GM19452 (cell line): ENCODE data around the gene NNT.

ENCODE experiments used
- ATAC-seq: cut with Tn5 transposase; IDR thresholded peaks from one replicate; pipeline ENCODE4 v1.9.1; 2021; ENCODE audit not compliant: unreplicated experiment

NNT gene

GRCh38 chr5:43622074-43622473 lies 19.1 kb downstream of the NNT start:
- no peak for ATAC-seq

DNA sequence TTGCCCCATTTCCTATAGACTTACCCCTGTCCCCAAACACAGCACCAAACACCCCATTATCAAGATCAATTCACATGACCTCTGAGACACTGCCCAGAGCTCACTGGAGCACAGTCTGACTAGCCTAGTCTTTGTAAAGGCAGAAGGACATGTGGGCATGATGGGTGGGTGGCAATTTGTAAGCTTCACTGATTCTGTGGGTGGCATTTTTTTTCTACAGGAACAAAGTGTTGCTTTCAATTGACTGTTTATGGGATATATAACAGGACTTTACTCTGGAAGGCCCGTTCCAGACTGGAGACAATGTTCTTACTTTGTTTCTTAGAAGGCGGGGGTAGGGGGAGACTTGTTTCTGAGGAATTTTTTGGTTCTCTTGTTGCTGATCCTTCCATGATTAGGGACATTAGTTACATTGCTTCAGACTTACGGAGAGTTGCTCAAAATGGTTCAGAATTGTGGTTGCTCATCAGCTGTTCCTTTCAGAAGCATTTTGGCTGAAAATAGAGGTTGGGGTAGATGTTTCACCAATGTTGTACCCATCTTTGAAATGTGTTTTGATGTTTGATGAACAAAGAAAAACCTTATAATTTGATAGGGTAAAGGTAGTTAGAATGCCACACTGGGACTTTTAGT lies 20.2 kb downstream of the NNT start:
- no peak for ATAC-seq

DNA sequence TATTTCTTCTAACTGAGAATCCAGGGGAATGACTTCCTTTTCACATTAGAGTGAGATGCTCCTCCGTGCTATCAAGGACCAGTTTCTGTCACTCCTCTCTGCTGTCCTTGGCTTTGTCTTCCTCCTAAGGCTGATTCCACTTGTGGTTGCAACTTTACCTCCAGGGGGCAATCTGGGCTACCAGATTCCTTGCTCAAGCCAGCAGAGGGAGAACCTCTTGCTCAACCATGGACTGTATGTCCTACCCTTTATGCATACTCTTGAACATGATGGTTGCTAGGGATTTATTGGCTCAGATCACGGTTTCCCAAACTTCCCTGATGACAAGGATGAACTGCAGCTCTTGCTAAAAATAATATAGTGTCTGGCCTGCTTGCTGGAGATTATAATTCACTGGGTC lies 24.0 kb downstream of the NNT start:
- no peak for ATAC-seq

DNA sequence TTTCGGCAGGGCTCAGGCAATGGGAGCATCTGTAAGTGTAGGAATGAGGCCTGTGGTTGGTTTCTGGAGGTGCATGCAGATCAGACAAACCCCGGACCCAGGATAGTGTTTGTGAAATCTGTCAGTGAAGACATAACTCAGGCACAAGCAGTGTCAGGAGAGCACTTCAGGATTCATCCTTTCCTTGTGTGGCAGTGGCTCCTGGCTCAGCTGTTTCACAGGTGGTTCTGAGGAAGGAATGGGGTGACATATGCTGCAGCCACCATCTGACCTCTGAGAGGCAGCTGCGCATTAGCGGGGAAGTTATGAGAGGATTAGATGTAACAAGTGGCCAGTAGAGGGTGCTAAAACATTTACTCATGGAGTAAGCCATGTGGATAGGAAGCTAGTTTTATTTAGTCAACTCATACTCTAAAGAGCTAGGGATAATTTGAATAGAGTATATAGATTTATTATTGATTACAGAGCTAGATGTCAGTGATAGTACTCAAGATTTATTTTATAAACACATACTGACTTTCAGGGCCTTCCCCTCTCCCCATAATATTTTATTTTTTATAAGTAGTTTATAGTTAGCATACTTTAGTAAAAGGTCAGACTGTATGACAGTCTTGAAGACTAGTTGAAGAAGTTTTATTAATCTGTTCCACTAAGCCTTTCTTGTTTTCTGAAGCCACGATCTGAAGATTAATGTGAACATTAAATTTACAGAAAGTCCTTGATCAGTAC lies 28.4 kb downstream of the NNT start:
- ATAC-seq, result peak; percentile 86

- ATAC-seq, result no peak
These were observed 31.6 kb downstream of the NNT start for GRCh38 chr5:43634621-43635020.

- ATAC-seq, result no peak
These were observed 32.4 kb downstream of the NNT start for GRCh38 chr5:43635374-43635773.

DNA sequence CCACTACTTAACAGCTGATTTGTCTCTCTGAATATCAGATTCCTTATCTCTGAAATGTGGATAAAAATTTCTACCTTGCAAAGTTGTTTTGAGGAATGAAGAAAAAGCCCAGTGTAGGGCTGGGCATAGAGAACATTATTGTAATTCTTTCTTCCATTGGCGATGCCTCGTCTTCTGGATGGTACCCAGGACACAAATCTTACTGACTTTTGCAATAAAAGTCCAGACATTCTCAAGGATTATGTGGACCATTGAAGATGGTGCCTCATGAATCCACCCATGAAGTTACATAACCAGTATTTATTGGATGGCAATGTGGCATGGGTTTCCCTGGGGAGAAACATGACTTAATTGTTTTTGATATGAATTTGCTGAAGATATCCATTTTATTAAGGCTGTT lies 33.1 kb downstream of the NNT start:
- ATAC-seq, result no peak

GRCh38 chr5:43637416-43637815 lies 34.4 kb downstream of the NNT start:
- no peak for ATAC-seq

- no peak for ATAC-seq
These were observed 35.1 kb downstream of the NNT start for GRCh38 chr5:43638107-43638506.

DNA sequence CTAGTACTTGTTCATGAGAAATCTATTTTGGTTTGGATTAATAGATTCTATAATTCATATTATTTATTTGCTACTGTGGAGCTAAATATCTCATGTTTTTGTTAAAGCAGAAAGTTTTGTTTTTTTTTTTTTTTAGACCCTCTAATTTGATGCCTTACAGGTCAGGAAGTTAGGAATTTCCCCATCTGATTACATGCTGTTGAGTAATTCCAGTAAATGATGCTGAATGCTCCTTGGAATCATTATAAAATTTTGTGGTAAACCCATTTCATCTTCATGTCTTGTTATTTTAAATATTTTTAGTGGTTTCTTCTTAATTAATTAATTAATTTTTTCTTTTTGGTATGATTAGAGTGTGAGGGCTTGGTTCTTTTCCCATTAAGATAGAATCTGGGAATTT lies 35.6 kb downstream of the NNT start:
- no peak for ATAC-seq

GRCh38 chr5:43639566-43639965 lies 36.6 kb downstream of the NNT start:
- ATAC-seq, result no peak

GRCh38 chr5:43642428-43642827 lies 39.4 kb downstream of the NNT start:
- no peak for ATAC-seq

- no peak for ATAC-seq
These were observed 40.3 kb downstream of the NNT start for GRCh38 chr5:43643327-43643726.

DNA sequence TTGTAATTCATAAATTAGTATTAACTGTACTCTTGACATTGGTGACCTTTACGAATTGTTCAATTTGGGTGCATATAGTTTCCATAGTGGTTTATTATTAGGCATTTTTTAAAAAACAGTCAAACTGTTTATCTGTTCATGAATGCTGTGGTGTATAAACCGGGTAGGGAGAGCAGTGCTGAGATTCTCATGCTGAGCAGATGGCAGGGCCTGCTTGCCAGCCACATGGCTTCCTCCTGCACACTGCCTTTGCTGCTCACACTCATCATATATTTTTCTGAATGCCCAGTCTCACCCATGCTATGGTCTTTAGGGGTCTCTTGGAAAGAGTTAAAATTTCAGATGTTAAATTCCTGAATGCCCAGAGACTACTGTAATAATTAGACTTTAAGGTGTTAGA lies 40.8 kb downstream of the NNT start:
- ATAC-seq, result no peak

DNA sequence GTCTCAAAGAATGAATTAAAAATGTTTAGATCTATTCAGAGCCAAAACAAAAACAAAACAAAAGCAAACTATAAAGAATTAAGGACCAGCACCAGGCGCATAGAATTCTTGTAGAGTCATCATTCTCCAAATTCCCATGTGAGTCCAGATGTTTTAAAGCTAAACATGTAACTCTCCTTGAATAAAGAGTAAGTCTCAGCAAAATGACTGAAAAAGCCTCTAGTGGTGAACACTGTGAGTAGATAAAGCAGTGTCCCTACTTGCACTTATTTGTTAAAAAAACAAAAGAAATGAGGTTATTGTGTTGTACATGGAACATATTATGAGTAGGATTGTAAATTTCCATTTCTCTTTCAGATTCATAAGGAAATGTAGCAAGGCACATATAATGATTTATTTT lies 44.0 kb downstream of the NNT start:
- no peak for ATAC-seq

DNA sequence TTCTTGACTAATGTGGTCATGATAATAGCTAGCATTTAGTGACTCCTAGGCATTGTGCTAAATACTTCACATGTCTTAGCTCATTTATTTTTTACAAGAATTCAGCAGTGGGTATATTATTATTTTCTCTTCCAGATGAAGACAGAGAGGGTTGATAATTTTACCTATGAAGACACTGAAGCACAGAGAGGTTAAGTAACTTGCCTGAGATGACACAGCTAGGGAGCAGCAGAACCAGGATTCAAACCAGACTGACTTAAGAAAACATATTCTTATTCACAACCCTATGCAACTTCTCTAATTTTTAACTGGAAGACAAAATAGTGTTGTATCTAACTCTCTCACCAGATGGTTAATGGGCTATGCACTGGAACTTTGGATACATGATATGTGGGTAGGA lies 44.8 kb downstream of the NNT start:
- no peak for ATAC-seq

DNA sequence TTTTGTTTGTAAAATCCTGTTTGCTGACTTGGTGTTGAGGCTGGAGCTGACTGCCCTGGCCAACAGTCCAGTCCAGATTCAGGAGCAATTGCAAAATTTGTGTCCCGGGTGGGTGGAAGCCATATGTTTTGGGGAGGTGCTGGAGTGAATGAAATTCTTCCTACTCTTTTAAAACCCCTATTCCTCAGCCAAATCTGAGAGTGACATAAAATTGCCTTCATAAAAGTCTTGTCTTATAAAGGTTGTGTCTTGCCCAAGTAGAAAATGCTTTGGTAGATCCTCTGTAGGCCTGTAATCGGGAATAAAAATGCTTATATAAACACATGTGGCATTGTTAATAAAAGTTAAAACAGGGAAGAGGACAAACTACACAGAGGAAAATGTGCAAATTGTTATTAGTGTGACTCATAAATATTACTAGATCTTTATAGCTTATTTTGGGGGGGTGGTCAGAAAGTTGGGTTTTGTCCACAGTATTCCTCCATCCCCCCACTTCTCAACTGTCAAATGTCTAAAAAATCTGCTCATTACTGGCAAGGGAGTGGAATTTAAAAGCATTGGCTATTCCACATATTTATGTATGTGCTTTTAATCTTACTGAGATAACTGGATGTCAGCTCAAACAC lies 45.6 kb downstream of the NNT start:
- no peak for ATAC-seq

DNA sequence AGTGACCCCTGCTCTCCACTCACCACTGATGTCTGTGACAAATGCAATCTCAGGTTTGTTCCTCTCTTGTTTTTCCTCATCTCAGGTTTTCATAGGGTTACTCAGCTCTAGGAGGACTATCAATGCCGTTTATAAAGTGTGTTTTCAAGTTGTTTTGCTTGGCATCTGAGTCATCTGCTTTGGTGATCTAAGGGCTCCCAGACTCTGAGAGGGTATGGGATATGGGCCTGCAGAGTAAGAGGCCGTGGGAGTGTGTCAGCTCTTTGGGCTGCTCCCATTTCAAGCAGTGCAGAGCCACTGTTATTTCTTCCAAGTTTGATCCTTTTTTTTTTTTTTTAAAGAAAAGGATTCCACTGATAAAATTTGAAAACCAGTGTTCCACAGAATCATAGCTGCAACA lies 46.3 kb downstream of the NNT start:
- no peak for ATAC-seq

DNA sequence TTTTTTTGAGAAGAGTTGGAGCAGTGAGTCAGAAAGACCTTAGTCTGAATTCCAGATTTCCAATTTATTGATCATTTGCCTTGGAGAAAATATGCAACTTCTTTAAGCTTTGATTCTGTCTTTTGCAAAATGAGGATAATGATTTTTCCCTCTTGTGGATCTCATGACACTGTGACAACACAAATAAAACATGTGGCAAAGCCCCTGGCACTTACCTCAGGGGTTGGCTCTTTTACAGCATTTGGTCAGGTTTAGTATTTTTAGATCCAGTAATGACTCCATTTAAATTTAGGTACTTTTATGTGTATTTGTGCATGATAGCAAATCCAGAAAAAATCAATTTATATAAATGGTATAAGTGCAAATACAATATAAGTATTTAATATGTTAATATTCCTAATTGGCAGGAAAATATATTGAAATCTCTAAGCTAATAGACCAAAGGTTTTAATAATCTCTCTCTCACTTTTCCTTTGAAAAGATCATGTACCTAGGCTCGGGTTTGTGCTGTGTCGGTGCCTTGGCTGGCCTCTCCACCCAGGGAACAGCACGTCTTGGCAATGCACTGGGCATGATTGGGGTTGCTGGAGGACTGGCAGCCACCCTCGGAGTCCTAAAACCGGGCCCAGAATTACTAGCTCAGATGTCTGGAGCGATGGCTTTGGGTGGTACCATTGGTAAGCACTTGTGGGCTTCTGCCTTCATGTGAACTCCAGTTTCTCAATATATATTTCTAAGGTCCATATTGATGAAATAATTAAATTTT lies 49.7 kb downstream of the NNT start:
- no peak for ATAC-seq

DNA sequence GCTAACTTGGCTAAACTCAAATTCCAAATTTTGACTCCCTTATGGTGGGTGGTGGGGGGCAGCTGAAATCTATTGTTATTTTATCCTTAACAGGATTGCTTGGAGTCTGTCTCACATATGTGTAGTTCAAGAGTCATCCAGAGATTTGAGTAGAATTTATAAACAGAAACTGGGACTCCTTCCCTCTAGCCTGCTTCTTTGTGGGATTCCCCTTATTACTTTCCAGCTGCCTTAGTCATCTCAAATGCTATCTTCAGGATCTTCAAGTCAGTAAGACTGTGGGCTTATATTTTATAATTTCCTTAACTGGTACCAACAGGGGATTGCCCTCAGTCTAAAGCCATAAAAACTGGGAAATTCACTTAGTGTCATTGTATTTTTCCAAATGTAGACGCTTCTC lies 55.5 kb downstream of the NNT start:
- ATAC-seq, result no peak

- no peak for ATAC-seq
These were observed 56.1 kb downstream of the NNT start for GRCh38 chr5:43659075-43659474.

DNA sequence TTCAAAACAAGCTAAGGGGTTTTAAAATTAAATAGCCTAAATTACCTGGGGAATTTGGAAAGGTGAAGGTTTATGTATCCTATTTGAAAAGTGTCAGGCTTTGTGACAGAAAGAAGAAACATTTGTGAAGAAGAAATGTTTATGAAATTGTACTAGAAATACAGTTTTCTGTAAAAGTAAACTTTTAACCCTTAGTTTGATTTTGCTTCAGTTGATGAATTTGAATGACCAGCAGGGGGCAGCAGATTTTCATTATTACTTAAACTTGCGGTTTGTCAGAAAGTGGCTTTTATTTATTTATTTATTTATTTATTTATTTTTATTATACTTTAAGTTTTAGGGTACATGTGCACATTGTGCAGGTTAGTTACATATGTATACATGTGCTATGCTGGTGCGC lies 58.1 kb downstream of the NNT start:
- ATAC-seq, result no peak
